Hepatocyte (in vitro differentiated cells): ENCODE data around the gene KRR1. TPM values are rescaled to one million over a fixed set of nuclear protein-coding genes. Genes with fewer than 3 reads are reported as not detected.
"Not testable (repeated sequence)": the region's sequence is repeated elsewhere in the genome, so short reads cannot be mapped to it uniquely, and the experiment has no call there.

Experiments used
- DNase-seq: peaks from one replicate; pipeline ENCODE4 v3.0.0-alpha.2; 2016; ENCODE audit warnings: low spot score
- H2AFZ ChIP-seq: fragments of 200-600 bp; sonication (generic); 2 replicates; pipeline ENCODE4 v1.6.0; 2016; ENCODE audit warnings: antibody characterized with exemption, mild to moderate bottlenecking
- H3K27ac ChIP-seq: fragments of 200-600 bp; sonication (generic); 2 replicates; pipeline ENCODE4 v1.5.1; 2016; ENCODE audit warnings: mild to moderate bottlenecking
- H3K27me3 ChIP-seq: fragments of 200-600 bp; sonication (generic); 2 replicates; pipeline ENCODE4 v1.6.1; 2016
- H3K36me3 ChIP-seq: fragments of 200-600 bp; sonication (generic); replicated peaks from 2 replicates; pipeline ENCODE4 v1.5.1; 2016; ENCODE audit warnings: low read depth; ENCODE audit not compliant: insufficient read depth
- H3K4me1 ChIP-seq: fragments of 200-600 bp; sonication (generic); 2 replicates; pipeline ENCODE4 v1.5.1; 2016; ENCODE audit warnings: mild to moderate bottlenecking, moderate library complexity; ENCODE audit not compliant: insufficient read depth
- H3K4me2 ChIP-seq: fragments of 200-600 bp; sonication (generic); 2 replicates; pipeline ENCODE4 v1.6.0; 2016
- H3K4me3 ChIP-seq: fragments of 200-600 bp; sonication (generic); 2 replicates; pipeline ENCODE4 v1.5.1; 2016; ENCODE audit warnings: mild to moderate bottlenecking
- H3K79me2 ChIP-seq: fragments of 200-600 bp; sonication (generic); 2 replicates; pipeline ENCODE4 v1.6.0; 2017; ENCODE audit warnings: mild to moderate bottlenecking
- H3K9me2 ChIP-seq: fragments of 200-600 bp; sonication (generic); replicated peaks from 2 replicates; pipeline ENCODE4 v1.6.0; 2017; ENCODE audit warnings: mild to moderate bottlenecking; ENCODE audit not compliant: insufficient read depth
- H3K9me3 ChIP-seq: fragments of 200-600 bp; sonication (generic); 2 replicates; pipeline ENCODE4 v1.5.1; 2016; ENCODE audit warnings: low read depth, mild to moderate bottlenecking
- H4K20me1 ChIP-seq: fragments of 200-600 bp; sonication (generic); 2 replicates; pipeline ENCODE4 v1.6.0; 2016; ENCODE audit warnings: mild to moderate bottlenecking; ENCODE audit not compliant: insufficient read depth, poor library complexity, severe bottlenecking
- EZH2 ChIP-seq: fragments of 200-600 bp; sonication (generic); IDR thresholded peaks from 2 replicates; pipeline ENCODE4 v1.6.1; 2016; ENCODE audit warnings: antibody characterized with exemption, mild to moderate bottlenecking, borderline replicate concordance
- EZH2phosphoT487 ChIP-seq: fragments of 200-600 bp; sonication (generic); IDR thresholded peaks from one replicate; pipeline ENCODE4 v1.6.1; 2018; ENCODE audit warnings: antibody characterized with exemption, mild to moderate bottlenecking, low read depth, moderate library complexity; ENCODE audit not compliant: unreplicated experiment, severe bottlenecking
- WGBS: methylation state at CpG from one replicate; pipeline ENCODE4 v1.1.6; 2016; ENCODE audit warnings: low lambda C conversion rate; ENCODE audit errors: missing lambda C conversion rate; 5-methylcytosine and 5-hydroxymethylcytosine counted together
- polyA plus RNA-seq: library from polyadenylated mRNA; unstranded; fragments of >200 nt; fragmentation: Nextera tagmentation; extraction: Ambion mirVana; gene quantifications from 2 replicates; pipeline ENCODE4 v1.2.1, GENCODE V29; 2016
- total RNA-seq: library from RNA; depleted of rRNA; stranded (reverse); fragments of >200 nt; gene quantifications from 2 replicates; pipeline ENCODE4 v1.2.3, GENCODE V29; 2014
- TF ChIP-seq, protein P1 (sequence below): fragments of 200-600 bp; sonication (generic); IDR thresholded peaks from 2 replicates; pipeline ENCODE4 v1.5.1; 2016; ENCODE audit warnings: antibody characterized with exemption, mild to moderate bottlenecking; ENCODE audit not compliant: poor library complexity

KRR1 gene
- total and polyA plus RNA-seq, 2 experiments from 2014 or later, result 23.6 to 42.8 TPM

DNA sequence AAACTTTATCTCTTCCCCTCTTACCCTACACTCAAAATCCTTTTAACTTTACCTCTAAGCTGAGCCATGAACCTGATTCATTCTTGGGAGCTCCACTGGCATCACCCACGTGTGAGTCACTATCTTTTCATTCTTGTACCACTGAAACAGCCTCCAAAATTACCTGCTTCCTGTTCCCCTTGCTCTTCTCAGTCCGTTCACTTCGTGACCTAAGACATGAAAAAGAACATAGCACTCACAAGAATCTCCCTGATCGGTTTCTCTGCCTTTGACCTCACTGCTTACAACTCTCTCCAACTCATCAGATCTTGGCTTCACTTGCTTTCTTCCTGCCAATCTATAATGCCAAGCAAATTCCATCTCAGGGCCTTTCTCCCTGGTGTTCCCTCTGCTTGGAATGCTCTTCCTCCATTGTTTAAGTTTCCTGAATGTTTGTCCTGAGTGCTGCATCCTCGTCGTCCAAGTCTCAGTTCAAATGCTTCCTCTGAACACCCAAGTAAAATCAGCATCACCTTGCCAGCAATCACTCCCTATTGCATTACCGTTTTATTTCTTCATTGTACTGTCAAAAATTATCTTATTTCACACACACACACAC, 21.7 kb downstream of the KRR1 start:
- H3K4me3 ChIP-seq, result no peak overlapping the region
- no peak overlapping the region for H3K27ac ChIP-seq
- no peak overlapping the region for H2AFZ ChIP-seq
- no peak overlapping the region for H3K4me2 ChIP-seq
- no peaks in the 10 kb centered on the region for H3K4me1 ChIP-seq
- no peak for DNase-seq
- 78% methylated on average over 7 of the region's 7 CpGs for WGBS
- no peaks in the 10 kb centered on the region for H3K79me2 ChIP-seq
- TF ChIP-seq EZH2phosphoT487 (no peak), EZH2 (no peak)
- TF ChIP-seq, protein P1, sequence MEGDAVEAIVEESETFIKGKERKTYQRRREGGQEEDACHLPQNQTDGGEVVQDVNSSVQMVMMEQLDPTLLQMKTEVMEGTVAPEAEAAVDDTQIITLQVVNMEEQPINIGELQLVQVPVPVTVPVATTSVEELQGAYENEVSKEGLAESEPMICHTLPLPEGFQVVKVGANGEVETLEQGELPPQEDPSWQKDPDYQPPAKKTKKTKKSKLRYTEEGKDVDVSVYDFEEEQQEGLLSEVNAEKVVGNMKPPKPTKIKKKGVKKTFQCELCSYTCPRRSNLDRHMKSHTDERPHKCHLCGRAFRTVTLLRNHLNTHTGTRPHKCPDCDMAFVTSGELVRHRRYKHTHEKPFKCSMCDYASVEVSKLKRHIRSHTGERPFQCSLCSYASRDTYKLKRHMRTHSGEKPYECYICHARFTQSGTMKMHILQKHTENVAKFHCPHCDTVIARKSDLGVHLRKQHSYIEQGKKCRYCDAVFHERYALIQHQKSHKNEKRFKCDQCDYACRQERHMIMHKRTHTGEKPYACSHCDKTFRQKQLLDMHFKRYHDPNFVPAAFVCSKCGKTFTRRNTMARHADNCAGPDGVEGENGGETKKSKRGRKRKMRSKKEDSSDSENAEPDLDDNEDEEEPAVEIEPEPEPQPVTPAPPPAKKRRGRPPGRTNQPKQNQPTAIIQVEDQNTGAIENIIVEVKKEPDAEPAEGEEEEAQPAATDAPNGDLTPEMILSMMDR, result no peak
- no peaks in the 10 kb centered on the region for H3K27me3 ChIP-seq
- H3K36me3 ChIP-seq, result no peaks in the 10 kb centered on the region
- no peaks in the 10 kb centered on the region for H3K9me3 ChIP-seq
- H4K20me1 ChIP-seq, result no peaks in the 10 kb centered on the region
- H3K9me2 ChIP-seq, result no peaks in the 10 kb centered on the region

DNA sequence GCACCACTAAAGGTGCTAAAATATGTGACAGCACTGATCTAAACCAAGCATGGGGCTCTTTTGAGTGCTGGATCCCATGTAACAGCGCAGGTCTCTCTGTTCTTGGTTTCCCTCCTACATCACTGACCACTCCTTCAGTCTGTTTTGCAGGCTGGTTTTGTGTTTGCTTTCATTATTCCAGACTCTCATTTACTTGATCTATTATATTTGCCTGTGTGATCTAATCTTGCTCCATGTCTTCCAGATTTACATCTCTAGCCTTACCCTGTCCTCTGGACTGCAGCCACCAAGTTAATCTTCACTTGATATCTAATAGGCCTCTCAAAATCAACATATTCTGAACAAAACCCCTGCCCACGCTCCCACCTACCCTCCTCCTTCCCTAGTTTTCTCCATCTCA, 22.2 kb downstream of the KRR1 start:
- Histone ChIP-seq H3K27ac (no peak overlapping the region), H3K4me1 (no peaks in the 10 kb centered on the region), H3K9me3 (no peaks in the 10 kb centered on the region), H3K36me3 (no peaks in the 10 kb centered on the region), H3K4me3 (no peak overlapping the region), H3K27me3 (no peaks in the 10 kb centered on the region), H2AFZ (no peak overlapping the region), H3K9me2 (no peaks in the 10 kb centered on the region), H3K4me2 (no peak overlapping the region), H3K79me2 (no peaks in the 10 kb centered on the region), H4K20me1 (no peaks in the 10 kb centered on the region)
- TF ChIP-seq EZH2phosphoT487 (no peak), EZH2 (no peak)
- TF ChIP-seq, protein P1, result no peak
- WGBS, result 89% methylated on average over 2 of the region's 2 CpGs
- DNase-seq, result no peak

DNA sequence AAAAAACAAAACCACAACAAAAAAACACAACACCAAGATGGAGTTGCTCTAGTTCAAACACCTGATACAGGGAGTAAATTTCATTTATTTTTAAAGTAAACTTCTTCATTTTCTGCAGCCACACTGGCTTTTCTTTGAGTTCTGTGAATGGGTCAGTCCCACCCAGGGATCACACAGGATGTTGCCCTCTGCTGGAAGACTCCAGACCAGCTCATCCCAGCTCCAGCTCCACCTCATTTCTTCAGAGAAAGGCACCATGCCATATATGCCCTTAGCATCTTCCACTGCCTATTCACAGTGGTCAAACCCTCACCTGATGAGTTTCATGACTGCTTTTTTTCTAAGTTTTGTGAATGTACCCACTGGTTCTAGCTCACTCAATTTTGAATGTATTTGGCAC, 22.9 kb downstream of the KRR1 start:
- no peaks in the 10 kb centered on the region for H3K36me3 ChIP-seq
- no peak overlapping the region for H3K4me3 ChIP-seq
- H2AFZ ChIP-seq, result no peak overlapping the region
- TF ChIP-seq, protein P1, result peak; percentile 30
- no peak for TF ChIP-seq EZH2
- no peaks in the 10 kb centered on the region for H3K9me2 ChIP-seq
- peak; percentile 34 for DNase-seq
- no peaks in the 10 kb centered on the region for H3K27me3 ChIP-seq
- no peaks in the 10 kb centered on the region for H3K4me1 ChIP-seq
- no peaks in the 10 kb centered on the region for H3K79me2 ChIP-seq
- no peak overlapping the region for H3K27ac ChIP-seq
- no peaks in the 10 kb centered on the region for H4K20me1 ChIP-seq
- H3K9me3 ChIP-seq, result no peaks in the 10 kb centered on the region
- no peak overlapping the region for H3K4me2 ChIP-seq

DNA sequence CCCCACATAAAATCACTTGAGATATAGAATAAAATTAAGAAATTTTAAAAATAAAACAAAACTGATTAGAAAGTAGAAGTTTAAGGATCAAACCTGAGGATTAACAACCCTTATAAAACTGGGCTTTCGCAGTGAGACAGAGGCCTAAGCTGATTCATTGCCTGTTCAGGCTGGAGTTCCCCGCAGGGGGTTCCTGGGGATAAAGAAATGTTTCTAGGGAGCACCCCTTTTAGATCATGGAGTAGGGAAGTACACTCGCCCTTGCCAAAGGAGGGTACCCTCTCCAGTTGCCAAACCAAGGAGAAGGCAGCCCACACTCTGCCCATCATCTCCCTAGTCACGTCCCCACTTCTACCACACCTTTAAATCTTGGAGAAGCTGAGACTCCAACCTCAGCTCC, 24.1 kb downstream of the KRR1 start:
- no peaks in the 10 kb centered on the region for H3K79me2 ChIP-seq
- no peak overlapping the region for H3K4me2 ChIP-seq
- H4K20me1 ChIP-seq, result no peaks in the 10 kb centered on the region
- no peak for TF ChIP-seq EZH2phosphoT487
- no peak overlapping the region for H2AFZ ChIP-seq
- no peaks in the 10 kb centered on the region for H3K36me3 ChIP-seq
- no peaks in the 10 kb centered on the region for H3K27me3 ChIP-seq
- no peak overlapping the region for H3K4me3 ChIP-seq
- no peak overlapping the region for H3K27ac ChIP-seq
- 98% methylated on average over 4 of the region's 4 CpGs for WGBS
- no peak for DNase-seq
- no peaks in the 10 kb centered on the region for H3K9me2 ChIP-seq
- no peaks in the 10 kb centered on the region for H3K4me1 ChIP-seq
- no peaks in the 10 kb centered on the region for H3K9me3 ChIP-seq

DNA sequence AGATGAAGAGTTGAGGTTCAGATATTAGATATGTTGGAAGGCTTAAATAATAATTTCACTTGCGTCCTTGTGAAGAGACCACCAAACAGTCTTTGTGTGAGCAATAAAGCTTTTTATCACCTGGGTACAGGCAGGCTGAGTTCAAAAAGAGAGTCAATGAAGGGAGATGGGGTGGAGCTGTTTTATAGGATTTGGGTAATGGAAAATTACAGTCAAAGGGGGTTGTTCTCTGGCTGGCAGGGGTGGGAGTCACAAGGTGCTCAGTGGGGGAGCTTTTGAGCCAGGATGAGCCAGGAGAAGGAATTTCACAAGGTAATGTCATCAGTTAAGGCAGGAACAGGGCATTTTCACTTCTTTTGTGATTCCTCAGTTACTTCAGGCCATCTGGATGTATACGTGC, 27.0 kb downstream of the KRR1 start:
- H3K9me2 ChIP-seq, H3K9me3 ChIP-seq, H3K4me1 ChIP-seq, H3K36me3 ChIP-seq, DNase-seq, H3K4me2 ChIP-seq, H4K20me1 ChIP-seq, H3K79me2 ChIP-seq, H2AFZ ChIP-seq, H3K4me3 ChIP-seq, H3K27me3 ChIP-seq, H3K27ac ChIP-seq: not testable (repeated sequence)
- 79% methylated on average over 2 of the region's 2 CpGs for WGBS
